GM18861 (cell line): ENCODE data around the gene SETD5.

Source experiments
- ATAC-seq: cut with Tn5 transposase; IDR thresholded peaks from one replicate; pipeline ENCODE4 v1.9.1; 2021; ENCODE audit not compliant: unreplicated experiment

SETD5 gene

DNA sequence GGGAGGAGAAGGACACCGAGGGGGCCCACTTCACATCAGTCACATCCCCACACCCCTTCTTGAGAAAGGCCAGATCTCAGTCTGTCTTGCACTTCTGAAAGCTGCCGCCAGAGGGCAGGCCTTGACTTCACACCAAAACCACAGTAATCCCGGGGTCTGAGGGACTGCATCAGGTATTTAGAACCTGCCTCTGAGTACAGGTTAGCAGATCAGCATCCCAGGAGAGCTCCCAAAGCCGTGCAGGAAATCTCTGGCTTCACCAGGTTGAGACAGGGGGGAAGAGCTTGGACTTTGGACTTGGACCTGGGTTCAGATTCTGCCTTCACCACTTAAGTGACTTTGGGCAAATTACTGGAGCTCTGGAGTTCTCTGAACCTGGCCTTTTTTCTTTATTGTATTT lies 105.9 kb downstream of the SETD5 start:
- ATAC-seq: no peak

DNA sequence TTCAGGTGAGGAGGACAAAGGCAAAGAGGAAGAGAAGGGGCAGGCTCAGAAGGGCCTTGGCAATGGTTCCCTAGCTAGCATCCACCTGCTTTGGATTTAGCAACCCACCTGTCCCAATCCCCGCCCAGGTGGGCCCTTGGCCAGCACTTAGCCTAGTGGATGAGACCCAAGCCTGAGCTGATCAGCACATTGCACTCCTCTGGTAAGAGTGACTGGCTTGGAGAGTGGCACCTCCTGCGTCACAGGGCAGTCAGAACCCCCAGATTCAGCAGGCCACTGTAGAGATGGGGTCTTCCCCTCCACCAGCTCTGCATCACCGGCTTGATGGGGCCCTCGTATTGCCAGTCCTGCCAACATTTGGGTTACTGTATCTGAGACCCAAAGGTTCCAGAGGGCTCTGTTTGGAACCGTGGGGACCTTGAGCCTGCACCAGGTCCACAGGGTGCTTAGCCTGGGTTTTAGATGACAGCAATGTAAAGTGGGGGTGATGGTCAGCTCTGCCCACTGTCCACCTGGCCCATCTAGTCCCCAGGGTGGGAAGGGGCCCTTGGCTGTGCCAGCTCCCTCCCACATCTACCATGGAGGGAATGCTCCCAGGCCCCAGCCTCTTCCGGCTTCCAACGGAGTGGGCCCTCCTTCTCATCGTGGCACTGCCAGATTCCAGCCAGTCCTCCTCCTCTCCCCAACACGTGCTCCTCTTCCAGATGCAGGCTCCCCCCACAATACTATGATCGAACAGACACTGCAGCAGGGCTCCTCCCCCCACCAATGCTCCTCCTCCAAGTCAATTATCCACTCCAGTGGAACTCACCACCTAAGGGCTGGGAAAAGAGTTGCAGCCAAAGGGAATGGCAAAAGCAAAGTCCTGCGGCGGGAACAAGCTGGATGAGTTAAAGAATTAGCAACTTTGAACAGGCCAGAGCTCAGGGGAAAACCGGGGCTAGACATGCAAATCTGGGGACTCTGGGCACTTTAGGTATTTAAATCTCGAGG lies 110.5 kb downstream of the SETD5 start:
- ATAC-seq: no peak

DNA sequence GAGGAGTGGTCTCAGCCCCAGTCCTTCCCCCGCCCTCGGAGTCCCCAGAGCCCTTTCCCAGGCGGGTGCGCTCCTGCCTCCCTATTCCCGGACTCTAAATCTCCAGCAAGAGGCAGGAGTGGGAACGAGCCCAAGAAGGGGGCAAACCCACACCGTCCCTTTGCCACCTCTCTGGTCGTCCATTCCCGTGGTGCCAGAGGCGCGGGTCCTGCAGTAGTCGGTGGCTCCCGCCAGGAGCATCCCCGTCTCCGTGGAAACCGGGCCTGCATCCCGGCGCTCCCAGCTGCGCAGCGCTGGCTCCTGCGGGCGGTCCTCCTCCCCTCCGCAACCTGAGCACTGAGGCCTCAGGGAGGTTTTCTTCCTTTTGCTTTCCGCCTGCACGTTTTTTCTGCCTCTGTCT lies 111.4 kb downstream of the SETD5 start:
- no peak for ATAC-seq

DNA sequence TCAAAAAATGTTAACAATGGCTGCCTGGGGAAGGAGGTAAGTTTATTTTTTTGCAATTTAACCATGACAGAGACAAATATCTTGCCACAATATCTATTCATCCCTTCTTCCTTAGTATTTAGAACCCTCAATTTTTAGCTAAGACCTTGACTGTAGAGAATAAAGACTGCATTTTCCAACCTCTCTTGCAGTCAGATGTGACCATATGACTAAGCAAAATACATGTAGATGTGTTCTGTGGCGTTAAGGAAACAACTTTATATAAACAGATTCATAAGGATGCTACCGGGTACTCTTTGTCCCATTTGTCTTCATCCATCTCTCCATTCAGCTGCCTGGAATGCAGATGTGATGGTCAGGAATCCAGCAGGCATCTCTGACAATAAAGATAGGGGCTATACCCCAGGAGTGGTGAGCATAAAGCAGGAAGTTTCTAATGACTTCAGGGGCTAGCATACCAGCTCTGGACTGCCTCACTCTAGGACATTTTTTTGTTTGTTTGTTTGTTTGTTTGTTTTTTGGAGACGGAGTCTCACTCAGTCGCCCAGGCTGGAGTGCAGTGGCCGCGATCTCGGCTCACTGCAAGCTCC lies 115.1 kb downstream of the SETD5 start:
- ATAC-seq: no peak

DNA sequence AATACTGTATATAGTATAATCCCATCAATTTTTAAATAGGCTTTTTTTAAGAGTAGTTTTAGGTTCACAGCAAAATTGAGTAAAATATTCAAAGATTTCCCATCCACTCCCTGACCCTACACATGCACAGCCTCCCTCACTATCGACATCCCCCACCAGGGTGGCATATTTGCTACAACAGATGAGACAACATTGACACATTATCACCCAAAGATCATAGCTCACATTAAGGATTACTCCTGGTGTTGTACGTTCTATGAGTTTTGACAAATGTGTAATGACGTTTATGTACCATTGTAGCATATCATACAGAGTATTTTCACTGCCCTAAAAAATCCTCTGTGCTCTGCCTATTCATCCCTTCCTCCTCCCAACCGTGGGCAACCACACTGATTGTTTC lies 116.9 kb downstream of the SETD5 start:
- no peak for ATAC-seq

DNA sequence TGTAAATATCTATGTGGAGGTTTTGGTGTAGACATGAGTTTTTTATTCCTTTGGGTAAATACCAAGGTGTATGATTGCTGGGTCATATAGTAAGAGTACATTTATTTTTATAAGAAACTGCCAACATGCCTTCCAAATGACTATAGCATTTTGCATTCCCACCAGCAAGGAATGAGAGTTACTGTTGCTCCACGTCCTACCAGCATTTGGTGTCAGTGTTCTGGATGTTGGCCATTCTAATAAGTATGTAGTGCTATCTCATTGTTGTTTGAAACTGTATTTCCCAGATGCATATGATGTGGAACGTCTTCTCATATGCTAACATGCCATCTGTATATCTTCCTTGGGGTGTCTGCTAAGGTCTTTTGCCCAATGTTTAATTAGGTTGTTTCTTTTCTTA lies 117.5 kb downstream of the SETD5 start:
- ATAC-seq: no peak

DNA sequence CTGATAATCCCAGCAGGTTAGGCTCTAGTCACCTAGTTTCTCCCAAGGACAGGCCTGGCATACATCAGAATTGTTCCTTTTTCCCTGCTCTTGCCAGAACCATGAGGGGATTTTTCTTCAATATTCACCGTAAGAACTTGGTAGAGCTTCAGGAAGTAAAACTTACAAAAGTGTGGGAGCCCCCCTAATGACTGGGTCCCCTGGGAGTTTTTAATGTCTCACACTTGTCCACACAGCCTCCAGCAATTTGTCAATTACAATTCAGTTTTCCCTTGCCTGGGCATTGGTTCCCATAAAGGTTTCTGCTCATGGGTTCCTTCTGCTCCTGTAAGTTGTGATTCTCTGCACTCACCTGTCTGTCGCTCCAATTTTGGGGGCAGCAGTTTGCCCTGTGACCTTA lies 127.7 kb downstream of the SETD5 start:
- no peak for ATAC-seq
